ENCODE measurements around the gene ZNF792. TPM values are rescaled to one million over a fixed set of nuclear protein-coding genes. Genes with fewer than 3 reads are reported as not detected.
"Not testable (repeated sequence)": the region's sequence is repeated elsewhere in the genome, so short reads cannot be mapped to it uniquely, and the experiment has no call there.

ZNF792 gene
- total RNA-seq, 1 donor, result 3.0 TPM

DNA sequence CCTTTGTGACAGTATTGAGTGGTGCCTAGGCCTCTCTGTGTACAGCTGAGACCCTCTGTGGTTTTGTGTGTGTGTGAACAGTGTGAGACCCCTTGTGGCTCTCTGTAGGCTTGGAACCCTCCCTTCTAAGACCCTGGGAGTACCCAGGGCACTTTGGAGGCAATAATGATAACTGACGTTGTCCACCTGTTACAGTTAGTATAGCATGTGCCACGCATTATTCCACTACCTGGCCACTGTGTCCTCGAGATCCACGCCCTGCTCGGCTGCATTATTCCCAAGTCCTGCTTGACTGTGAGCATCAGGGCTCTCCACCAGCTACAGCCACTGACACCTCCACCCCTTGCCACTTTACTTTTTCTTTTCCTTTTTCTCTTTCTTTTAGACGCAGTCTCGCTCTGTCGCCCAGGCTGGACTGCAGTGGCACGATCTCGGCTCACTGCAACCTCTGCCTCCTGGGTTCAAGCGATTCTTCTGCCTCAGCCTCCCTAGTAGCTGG lies 38.1 kb upstream of the ZNF792 start:
- peak overlapping the region; percentile 13 for H3K4me3 ChIP-seq (ENCODE audit: low read depth, low read length)
- TF ChIP-seq, protein P1, sequence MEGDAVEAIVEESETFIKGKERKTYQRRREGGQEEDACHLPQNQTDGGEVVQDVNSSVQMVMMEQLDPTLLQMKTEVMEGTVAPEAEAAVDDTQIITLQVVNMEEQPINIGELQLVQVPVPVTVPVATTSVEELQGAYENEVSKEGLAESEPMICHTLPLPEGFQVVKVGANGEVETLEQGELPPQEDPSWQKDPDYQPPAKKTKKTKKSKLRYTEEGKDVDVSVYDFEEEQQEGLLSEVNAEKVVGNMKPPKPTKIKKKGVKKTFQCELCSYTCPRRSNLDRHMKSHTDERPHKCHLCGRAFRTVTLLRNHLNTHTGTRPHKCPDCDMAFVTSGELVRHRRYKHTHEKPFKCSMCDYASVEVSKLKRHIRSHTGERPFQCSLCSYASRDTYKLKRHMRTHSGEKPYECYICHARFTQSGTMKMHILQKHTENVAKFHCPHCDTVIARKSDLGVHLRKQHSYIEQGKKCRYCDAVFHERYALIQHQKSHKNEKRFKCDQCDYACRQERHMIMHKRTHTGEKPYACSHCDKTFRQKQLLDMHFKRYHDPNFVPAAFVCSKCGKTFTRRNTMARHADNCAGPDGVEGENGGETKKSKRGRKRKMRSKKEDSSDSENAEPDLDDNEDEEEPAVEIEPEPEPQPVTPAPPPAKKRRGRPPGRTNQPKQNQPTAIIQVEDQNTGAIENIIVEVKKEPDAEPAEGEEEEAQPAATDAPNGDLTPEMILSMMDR (IDR thresholded peaks at IDR 0.05; ENCODE audit: insufficient read depth, low read length), result no peak
- no peak for DNase-seq (ENCODE audit: low read depth)

GRCh38 chr19:35000647-35001501 lies 36.8 kb upstream of the ZNF792 start:
- DNase-seq (ENCODE audit: low read depth), result peak; percentile 41
- TF ChIP-seq, protein P1 (IDR thresholded peaks at IDR 0.05; ENCODE audit: insufficient read depth, low read length), result no peak
- peak overlapping the region; percentile 77 for H3K4me3 ChIP-seq (ENCODE audit: low read depth, low read length)

DNA sequence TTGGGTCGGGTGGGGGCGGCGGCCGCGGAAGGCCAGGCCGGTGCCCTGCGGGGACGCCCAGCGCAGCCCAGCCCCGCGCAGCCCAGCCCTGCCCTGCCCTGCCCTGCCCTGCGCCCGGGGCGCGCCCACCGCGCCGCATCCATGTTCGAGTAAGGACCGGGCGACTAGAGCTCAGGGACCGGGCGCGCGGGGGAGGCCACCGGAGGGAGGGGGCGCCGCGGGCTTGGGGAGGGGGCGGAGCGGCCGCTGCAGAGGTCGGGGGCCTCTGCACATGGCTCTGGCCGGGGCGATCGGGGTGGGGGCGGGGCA lies 36.3 kb upstream of the ZNF792 start:
- DNase-seq (ENCODE audit: low read depth), result no peak
- TF ChIP-seq, protein P1 (IDR thresholded peaks at IDR 0.05; ENCODE audit: insufficient read depth, low read length), result no peak
- peak overlapping the region; percentile 77 for H3K4me3 ChIP-seq (ENCODE audit: low read depth, low read length)

DNA sequence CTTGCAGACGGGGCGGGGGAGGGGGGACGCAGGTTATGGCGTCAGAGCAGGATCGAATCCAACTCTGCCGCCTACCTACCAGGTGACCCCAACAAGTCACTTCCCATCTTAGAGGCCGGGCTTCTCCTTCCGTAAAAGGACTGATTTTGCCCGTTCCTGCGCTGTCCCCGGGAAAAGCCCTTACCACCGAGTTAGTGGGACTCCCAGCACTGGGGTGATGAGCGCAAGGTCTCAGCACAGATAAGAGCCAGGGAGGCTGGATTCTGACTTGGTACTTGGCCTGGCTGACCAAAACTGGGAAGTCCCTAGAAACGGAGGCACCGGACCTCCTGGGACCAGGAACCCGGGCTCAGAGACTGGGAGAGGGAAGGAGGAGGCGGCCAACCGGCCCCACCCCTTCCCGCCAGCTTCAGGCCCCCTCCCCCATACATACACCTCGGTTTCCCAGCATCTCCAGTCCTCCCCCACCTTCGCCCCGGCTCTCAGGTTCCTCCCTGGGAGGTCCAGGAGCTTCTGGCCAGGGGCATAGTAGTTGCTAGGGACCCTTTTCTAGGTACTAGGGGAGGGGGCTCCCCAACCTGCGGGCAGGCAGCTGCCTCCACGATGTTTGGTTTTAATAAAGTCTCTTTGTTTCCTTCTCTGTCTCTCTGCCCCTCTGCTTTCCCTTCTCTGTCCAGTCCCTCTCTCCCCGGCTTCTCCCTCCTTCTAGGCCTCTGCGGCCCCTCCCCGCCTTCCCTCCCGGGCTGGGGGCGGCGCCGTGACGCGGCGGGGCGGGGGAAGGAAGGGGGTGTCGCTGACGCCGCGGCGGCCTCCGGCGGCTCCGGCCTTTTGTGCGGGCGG lies 35.7 kb upstream of the ZNF792 start, which contains the start of gene GRAMD1A:
Gene GRAMD1A (plus strand): TSS at position 826 of the 840 bp plus-strand sequence. CDS start 156 bp downstream, outside the sequence.
- peak; percentile 83 for DNase-seq (ENCODE audit: low read depth)
- H3K4me3 ChIP-seq (ENCODE audit: low read depth, low read length), result peak within 1 kb of the TSS; percentile 77
- TF ChIP-seq, protein P1 (IDR thresholded peaks at IDR 0.05; ENCODE audit: insufficient read depth, low read length), result no peak

DNA sequence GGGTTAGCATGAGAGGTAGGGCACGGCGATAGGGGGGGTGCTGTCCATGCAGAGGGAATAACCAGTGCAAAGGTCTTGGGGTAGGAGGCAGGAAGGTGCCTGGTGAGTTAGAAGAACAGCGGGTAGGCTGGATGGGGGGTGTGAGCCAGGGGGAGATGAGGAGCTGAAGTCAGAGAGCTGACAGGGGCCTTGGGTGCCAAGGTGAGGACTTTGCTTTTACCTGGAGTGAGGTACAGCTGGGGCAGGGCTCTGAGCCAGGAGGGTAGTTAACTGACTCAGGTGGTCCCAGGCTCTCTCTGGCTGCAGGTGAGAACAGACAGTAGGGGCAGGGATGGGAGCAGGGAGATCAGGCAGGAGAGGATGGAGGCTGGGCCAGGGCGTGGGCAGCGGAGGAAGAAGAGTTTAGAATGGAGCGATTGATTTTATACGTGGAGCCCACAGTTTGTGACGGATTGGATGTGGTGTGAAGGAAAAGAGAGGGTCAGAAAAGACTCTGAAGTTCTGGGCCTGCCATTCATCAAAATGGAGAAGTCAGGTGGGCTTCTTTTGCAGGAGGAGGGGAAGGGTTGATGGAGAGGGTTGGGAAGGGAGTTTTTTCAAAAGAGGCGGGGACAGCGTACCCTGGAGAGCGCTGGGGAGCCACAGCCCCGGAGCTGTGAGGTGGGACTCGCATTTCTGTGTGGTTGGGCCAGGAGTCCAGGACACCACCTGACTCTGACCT lies 34.9 kb upstream of the ZNF792 start:
- TF ChIP-seq, protein P1 (IDR thresholded peaks at IDR 0.05; ENCODE audit: insufficient read depth, low read length), result no peak
- peak overlapping the region; percentile 77 for H3K4me3 ChIP-seq (ENCODE audit: low read depth, low read length)
- no peak for DNase-seq (ENCODE audit: low read depth)

- H3K4me3 ChIP-seq (ENCODE audit: low read depth, low read length); DNase-seq (ENCODE audit: low read depth): not testable (repeated sequence)
Measured at GRCh38 chr19:34998224-34998623, 34.2 kb upstream of the ZNF792 start.

All from fibroblast of the aortic adventitia (primary cell).